GM18858 (cell line): Measurements from ENCODE around the gene PPAN.
A peak's percentile ranks its signal among the peaks of the same experiment; 100 is the strongest.

ENCODE experiments used
- ATAC-seq: cut with Tn5 transposase; IDR thresholded peaks from one replicate; pipeline ENCODE4 v1.9.1; 2021; ENCODE audit not compliant: unreplicated experiment

PPAN gene

DNA sequence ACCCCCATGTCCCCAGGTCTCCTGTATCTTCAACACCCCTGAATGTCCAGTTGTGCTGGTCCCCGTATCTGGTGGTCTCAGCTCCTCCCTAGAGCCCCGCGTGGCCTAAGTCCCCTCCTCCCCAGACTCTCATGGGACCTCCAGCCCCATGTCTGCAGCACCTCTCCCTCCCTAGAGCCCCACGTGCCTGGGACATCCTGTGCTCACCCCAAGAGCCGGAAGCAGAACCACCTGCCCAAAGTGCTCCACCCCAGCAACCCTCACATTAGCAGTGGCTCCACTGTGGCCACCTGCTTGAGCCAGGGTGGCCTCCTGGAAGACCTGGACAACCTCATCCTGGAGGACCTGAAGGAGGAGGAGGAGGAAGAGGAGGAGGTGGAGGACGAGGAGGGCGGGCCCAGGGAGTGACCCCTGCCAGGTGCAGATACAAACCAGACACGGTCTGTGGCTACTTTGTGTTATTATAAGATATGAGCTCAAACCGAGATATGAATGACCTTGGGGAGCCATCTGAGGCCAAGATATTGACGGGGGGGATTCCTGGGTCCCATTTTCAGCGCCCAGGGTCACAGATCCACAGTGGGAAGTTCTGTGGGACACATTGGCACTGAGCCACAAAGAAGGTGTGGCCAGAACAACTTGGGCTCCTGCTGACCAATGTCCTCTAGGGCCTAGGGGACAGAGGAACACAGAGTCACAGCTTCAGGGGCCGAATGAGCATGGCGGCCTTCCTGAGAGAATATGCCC lies 14.1 kb upstream of the PPAN start:
- ATAC-seq = no peak

DNA sequence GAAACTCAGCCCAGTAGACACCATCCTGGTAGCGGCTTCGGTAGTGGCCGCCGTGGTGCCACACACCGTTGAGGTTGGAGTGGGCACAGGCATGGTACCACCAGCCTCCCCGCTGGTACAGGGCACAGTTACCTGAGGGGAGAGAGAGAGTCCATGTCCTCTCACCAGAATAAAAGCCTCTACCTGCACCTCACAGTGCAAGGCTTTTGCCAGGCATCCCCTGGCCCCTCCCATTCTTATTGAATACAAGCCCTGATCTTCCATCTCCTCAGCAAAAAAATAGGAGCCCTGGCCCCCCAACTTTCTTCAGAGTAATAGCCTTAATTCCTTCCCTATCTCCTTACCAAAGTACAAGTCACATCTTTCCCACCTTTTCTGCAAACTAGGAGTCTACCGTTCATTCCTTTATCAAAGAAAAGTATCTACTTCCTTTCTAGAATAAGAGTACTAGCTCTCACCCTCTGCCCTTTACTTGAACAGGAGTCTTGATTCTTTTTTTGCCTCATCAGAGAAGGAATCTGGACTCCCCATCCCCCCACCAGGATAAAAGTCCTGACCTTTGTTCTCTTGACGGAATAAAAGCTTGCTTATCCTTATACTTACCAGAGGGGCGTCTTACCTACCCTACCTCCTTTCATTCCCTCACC lies 13.4 kb upstream of the PPAN start:
- ATAC-seq = no peak

DNA sequence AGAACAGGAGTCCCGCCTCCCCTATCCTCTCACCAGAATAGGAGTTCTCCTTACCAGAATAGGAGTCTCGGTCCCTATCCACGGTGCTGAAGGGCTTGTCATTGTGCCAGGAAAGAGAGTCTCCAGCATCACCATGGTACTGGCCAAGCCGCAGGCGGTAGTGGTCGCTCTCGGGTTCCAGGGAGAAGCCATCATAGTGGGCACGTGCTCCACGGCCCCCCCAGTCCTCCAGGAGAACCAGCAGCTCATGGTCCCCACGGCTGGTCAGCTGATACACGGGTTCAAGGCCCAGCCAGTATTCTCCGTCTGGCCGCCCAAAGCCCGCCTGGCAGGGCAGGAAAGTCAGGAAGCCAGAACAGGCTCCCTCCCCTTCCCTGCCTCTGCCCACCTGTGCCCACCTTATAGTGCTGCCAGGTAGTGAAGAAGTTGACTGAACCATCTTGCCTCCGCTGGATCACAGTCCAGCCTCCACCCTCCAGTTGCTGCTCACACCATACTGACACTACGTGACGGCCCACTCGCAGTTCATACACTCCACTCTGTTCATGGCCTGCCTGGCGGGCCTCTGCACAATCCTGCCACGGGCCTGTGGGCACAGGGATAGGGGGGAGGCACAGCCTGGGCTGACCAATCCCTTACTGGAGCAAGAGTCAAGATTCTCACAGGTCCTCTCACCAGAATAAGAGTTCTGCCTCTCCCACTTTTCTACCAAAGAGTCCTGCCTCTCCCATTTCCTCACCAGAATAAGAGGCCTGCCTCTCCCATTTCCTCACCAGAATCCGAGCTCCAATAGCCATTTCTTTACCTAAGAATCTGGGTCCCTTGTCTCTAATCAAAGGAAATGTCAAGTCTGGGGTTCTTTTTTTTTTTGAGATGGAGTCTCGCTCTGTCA lies 12.6 kb upstream of the PPAN start:
- no peak for ATAC-seq

DNA sequence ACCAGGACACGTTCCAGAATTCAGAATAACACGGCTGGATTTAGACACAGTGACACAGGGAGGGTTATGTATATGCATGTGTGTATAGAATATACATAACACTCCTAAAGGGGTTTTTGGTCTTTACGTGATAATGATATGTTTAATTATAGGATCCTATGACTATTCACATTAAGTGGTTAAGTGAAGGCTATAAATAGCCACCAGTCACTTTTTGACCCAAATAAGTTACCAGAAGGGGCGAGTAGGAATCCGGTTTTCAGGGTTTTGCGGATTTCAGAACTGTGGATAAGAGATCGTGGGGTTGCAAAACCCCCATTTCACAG lies 10.6 kb upstream of the PPAN start:
- no peak for ATAC-seq

DNA sequence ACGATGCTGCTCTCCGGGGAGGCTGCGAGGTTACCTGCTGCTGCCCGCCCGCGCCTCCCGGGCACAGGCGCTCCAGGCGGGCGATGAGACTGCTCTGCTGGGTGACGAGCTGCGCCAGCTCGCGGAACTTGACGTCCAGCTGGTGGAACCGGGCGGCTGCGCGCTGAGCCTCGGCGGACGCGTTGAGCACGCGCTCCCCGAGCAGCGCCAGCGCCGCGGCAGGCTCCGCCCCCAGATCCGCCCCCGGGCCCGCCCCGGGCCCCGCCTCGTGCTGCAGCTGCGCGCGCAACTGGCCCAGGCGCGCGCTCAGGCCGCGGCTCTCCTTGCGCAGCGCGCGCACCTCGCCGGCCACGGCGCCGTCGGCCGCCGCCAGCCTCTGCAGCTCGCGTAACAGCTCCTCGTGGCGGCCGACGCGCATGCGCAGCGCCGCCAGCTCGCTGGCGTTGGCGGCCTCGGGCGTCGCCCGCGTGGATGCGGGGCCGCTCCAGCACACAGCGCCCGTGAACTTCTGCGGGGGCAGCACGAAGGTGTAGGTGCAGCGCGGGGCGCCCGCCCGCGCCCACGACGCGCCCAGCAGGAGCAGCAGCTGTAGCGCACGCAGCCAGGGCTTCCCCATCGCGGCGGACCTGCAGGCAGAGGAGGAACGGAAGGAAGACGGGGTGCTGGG lies 10.1 kb upstream of the PPAN start:
- ATAC-seq = peak; percentile 49

DNA sequence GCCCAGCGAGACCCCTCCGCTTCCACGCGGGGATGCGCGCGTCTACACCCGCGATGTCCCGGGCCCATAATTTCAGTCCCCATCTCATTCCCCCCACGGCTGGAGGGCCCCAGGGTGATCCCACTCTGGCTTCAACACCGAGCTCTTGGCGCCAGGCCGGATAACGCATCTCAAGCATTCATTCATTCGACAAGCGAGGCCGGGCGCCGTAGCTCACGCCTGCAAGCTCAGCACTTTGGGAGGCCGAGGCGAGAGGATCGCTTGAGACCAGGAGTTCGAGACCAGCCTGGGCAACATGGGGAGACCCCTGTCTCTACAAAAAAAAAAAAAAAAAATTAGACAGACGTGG lies 9.6 kb upstream of the PPAN start:
- ATAC-seq = no peak

DNA sequence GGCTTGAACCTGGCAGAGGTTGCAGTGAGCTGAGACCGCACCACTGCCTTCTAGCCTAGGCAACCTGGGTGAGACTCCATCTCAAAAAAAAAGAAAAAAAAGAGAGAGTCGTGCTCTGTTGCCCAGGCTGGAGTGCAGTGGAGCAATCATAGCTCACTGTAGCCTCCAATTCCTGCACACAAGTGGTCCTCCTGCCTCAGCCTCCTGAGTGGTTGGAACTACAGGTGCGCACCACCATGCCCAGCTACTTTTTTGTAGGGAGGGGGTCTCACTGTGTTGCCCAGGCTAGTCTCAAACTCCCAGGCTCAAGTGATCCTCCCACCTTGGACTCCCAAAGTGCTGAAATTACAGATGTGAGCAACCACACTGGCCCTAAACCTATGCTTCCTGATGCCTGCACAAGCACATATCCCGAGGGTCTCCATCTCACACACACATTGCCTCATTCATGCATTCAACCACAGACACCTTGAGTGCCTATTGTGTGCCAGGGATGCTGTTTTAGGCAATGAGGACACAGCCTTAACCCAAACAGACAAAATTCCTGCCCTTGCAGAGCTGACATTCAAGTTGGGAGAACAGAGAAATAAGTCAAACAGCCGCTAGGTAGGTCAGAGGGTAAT lies 5.9 kb upstream of the PPAN start:
- no peak for ATAC-seq

DNA sequence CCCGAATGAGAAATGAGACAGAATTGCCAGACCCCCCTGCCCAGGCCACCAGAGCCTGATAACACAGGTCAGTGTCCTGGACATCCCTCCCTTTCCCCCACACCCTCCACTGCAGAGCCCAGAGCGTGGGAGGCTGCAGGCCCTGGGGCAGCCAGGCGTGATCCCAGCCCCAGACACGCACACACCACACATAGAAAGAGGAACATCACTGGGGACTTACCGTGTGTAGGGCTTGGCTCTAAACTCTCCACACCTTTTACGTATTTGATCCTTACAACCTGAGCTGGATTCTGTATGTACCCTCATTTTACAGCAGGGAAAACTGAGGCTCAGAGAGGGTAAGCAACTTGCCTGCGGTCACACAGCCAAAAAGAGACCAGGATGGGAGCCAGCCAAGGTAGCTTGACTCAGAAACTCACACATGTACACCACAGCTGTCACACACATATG lies 3.4 kb upstream of the PPAN start:
- ATAC-seq = no peak

DNA sequence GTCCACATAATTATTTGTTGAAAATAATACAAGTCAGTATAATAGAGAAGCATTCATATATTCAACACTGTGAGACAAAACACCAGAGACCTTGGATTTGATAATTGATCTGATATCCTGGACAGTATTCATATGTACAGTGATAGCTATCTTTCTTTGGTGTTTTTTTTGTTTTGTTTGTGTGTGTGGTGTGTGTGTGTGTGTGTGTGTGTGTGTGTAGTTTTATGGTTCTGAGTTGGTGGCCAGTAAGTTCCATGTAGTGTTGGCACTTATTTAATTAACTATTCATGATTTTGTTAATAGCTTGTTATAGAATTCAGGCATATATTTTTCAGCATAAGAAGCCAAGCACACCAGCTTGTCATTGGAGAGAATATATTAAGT lies 2.0 kb upstream of the PPAN start:
- ATAC-seq = no peak

DNA sequence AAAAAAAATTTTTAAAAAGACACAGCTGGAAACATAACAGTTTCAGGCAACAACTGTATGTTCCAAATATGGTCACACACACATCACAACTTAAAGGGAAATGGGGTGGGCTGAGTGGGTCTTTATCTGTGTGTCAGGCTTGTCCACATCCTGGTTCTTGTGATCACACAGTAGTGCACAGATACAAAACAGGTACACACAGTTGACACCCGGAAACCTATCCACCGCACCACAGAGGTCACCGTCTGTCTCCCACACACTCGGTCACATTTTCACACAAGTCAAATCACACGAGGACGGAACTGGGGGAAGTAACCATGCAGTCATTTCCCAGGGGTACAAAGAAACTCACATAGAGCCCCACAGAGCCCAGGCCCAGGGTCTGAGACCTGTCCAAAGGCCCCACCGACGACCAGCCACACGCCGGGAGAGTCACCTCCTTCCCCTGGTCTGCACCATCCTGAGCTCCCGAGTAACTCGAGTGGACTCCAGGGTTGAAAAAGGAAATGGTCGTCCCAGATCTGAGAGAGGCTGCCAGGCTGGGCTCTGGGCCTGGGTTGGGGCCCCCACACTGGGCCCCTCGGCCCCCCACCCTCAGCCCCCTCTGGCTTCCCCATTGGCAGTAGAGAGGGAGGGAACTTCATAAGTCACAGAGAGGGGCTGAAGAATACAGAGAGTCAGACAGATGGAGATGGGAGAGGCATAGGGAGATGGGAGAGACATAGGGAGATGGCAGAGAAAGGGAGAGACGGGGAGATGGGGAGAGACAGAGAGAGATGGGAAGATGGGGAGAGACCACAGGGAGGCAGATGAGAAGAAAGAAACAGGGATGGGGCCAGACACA lies 1.3 kb upstream of the PPAN start:
- peak; percentile 33 for ATAC-seq

DNA sequence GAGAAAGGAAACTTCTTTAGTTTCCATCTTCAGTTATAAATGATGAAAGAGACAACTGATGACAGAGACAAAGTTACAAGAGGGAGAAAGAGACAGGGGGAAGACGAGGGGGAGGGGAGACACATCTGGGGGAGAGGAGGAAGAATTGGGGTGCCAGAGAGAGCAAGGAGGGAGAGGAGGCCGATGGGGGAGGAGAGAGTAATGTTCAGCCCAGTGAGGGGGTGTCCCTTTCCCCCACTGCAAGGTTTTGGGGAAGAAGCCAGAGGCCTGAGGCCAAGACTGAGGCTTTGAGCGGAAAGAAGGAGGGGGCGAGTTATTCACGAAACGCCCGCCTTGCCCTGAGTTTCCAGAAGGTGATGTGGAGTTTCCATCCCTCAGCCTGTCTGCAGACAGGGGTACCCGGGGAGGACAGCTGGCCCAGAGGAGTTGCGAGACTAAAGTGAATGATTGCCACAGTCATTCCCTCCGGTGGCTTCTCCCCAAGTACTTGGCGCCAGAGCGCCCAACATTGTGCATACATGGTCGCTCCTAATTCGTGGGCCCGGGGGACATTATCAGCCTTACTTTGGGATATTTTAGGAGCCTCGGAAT lies 558 bp upstream of the PPAN start:
- no peak for ATAC-seq

DNA sequence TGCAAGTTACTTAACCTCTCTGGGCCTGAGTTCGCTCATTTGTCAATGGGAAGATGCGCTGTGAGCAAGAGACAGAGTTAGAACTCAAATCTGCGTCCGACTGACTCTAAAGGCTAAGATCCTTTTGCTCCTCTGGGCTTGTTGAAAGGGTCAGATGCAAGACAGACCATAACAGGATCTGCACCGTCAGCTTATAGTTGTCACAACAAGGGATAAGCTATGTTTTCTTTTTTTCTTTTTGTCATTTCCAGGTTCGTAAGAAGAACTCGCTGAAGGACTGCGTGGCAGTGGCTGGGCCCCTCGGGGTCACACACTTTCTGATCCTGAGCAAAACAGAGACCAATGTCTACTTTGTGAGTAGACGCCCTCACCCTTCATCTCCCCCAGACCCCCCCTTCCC lies 1.1 kb downstream of the PPAN start:
- ATAC-seq = no peak

DNA sequence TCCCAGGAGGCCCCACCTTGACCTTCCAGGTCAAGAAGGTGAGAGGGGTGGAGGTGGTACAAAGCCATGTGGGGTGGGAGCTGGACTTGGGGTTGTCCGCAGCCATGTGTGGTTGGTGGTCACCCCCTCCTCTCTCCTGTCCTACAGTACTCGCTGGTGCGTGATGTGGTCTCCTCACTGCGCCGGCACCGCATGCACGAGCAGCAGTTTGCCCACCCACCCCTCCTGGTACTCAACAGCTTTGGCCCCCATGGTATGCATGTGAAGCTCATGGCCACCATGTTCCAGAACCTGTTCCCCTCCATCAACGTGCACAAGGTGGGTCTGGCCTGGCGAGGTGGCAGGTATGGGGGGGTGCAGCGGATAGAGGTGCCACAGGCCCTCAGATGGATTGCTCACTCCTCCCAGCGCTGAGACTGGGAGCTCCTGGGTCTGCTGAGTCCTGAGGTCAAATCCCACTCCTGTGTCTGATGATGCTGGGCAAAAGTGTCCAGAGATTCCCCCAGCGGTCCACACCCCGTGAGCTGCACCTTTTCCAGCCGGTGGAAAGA lies 1.7 kb downstream of the PPAN start:
- ATAC-seq = no peak

DNA sequence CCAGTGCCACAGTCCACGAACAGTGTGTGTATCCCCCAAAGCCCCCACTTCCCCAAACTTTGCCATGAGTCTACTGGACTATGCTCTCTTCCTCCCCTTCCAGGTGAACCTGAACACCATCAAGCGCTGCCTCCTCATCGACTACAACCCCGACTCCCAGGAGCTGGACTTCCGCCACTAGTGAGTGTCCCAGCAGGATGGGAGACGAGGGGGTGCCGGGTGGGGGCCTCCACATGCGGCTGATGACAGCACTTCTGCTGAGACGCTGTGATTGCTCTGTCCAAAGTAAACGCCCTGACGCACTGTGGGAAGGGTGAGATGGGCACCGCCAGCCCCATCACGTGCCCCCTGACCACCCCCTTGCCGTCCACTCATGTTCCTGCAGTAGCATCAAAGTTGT lies 3.4 kb downstream of the PPAN start:
- ATAC-seq = no peak

DNA sequence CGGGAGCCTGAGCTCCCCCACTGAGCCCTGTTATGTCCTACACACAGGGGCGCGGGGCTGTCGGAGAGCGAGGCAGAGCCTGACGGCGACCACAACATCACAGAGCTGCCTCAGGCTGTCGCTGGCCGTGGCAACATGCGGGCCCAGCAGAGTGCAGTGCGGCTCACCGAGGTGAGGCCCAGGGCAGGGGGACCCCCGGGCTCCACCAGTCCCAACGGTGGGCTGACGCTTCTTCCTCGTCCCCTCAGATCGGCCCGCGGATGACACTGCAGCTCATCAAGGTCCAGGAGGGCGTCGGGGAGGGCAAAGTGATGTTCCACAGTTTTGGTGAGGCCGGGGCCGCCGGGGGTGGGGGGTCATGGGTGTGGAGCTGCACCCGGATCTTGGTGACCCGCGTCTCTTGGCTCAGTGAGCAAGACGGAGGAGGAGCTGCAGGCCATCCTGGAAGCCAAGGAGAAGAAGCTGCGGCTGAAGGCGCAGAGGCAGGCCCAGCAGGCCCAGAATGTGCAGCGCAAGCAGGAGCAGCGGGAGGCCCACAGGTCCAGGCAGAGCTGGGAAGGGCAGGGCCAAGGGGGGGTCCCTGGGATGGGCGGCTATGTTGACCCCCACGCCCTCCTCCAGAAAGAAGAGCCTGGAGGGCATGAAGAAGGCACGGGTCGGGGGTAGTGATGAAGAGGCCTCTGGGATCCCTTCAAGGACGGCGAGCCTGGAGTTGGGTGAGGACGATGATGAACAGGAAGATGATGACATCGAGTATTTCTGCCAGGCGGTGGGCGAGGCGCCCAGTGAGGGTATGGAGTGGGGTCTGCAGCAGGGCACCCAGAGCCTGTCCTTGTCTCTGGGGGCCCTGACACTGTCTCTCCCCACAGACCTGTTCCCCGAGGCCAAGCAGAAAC lies 4.2 kb downstream of the PPAN start:
- no peak for ATAC-seq

DNA sequence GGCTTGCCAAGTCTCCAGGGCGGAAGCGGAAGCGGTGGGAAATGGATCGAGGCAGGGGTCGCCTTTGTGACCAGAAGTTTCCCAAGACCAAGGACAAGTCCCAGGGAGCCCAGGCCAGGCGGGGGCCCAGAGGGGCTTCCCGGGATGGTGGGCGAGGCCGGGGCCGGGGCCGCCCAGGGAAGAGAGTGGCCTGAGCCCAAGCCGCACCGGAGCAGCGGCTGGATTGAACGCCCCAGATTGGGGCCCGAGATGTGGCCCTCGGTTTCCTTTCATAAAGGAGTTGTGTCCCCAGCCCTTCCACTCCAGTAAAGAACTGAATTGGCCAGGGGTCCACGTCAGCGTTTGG lies 4.8 kb downstream of the PPAN start:
- no peak for ATAC-seq

DNA sequence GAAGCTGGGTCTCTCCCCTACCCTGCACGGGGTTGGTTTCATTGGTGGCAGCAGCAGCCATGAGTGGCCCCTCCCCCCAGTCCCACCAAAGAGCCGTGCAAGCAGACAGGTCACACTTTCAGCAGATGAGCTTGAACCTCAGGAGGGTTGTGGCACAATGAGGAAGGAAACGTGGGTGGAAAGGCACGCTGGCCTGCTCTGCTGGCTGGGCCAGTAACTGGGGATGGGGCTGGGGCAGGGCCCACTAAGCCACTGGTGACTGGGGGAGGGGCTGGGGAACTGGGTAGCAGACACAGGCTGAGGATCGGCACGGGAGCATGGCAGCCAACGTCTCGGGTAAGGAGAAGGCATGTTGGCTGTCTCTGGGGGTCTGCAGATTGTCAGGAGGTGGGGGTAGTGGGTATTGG lies 5.2 kb downstream of the PPAN start, which contains the start of gene P2RY11:
P2RY11 (plus strand) TSS at position 289 of the 407 bp plus-strand sequence; CDS start at position 318, 29 bp downstream.
- ATAC-seq = no peak

DNA sequence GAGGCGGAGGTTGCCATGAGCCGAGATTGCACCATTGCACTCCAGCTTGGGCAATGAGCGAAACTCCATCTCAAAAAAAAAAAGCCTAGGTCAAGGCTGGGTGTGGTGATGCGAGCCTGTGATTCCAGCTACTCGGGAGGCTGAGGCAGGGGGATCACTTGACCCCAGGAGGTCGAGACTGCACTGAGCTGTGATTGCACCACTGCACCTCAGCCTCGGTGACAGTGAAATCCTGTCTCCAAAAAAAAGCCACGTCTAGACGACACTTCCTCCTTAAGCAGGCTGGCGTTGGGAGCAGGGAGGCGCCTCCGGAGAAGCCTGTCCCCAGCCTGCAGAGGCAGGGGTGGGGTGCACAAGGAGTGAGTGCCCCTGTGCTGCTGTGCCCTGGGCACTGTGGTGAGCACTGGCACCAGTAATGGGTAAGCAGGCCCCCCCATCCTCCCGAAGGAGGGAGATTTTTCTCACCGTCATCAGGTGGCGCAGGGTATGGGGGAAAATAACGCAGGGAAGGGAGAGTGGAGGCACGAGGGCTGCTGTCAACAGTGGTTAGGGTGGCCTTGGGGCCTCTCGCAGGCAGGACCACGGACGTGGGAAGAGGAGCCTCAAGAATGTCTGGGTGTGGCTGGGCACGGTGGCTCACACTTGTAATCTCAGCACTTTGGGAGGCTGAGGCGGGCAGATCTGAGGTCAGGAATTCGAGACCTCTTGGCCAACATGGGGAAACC lies 6.0 kb downstream of the PPAN start:
- no peak for ATAC-seq
